GM19372 (cell line): ENCODE measurements around the gene EDARADD.
"Not testable (repeated sequence)": the region's sequence is repeated elsewhere in the genome, so short reads cannot be mapped to it uniquely, and the experiment has no call there.

Experiments
- ATAC-seq: cut with Tn5 transposase; IDR thresholded peaks from one replicate; pipeline ENCODE4 v1.9.1; 2021; ENCODE audit warnings: mild to moderate bottlenecking, low read depth, moderate library complexity; ENCODE audit not compliant: unreplicated experiment

EDARADD gene

DNA sequence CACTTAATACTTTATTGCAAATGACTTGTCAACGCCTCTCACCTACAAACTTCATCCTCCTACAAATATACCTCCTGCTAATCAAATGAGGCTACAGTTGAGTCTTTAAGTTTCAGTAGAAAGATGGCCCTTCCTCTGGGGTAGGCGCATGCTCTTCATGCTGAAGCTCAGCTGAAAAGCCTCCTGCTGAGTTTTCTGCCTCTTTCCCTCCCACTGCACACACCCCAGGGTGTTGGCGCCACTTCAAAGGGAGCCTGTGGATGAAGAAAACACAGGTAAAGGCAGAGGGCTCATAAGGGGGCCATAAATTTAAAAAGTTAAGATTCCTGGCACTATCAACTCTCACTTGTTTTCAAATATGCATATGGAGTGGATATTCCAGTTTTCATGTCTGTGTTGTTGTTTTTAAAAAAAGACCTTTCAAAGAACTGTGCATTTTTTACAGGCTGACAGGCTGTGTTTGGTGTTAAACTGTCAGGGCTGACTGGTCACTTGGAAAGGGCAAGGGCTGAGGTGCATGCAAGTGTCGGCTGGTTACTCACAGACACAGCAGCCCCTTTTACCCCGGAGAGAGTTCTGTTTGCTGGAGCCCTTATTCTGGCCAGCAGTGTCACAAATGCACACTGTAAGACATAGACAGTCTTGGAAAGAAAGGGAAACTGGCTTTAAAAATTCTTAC lies 86.8 kb downstream of the EDARADD start:
- no peak for ATAC-seq

DNA sequence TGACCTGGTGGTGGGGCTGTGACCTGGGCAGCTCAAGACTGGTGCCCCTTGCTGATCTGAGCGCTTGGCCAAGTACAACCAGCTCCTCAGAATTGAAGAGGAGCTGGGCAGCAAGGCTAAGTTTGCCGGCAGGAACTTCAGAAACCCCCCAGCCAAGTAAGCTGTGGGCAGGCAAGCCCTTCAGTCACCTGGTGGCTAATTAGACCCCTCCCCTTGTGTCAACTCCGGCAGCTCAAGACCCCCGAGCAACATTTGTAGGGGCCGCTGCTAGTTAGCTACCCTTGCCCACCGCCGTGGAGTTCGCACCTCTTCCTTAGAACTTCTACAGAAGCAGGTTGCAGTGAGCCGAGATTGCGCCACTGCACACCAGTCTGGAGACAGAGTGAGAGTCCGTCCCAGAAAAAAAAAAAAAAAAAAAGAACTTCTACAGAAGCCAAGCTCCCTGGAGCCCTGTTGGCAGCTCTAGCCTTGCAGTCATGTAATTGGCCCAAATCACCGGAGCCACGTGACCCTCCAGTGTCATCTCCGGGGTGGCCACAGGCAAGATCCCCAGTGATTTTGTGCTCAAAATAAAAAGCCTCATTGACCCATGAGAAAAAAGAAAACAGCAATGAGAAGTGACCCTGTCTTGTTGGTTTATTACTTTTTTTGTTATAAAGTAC lies 90.4 kb downstream of the EDARADD start:
- ATAC-seq = no peak

- ATAC-seq = no peak
Observed at GRCh38 chr1:236486356-236487002, 92.4 kb downstream of the EDARADD start.

DNA sequence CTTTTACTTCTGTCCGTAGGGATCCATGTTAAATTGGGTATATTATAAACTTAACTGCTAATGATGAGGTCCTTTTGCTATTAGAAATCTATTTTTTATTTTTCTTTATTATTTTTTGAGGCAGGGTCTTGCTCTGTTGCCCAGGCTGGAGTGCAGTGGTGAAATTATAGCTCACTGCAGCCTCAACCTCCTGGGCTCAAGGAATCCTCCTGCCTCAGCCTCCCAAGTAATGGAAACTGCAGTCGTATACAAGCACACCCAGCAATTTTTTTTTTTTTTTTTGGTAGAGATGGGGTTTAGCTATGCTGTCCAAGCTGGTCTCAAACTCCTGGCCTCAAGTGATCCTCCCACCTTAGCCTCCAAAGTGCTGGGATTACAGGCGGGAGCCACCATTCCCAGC lies 95.1 kb downstream of the EDARADD start:
- ATAC-seq = not testable (repeated sequence)

- no peak for ATAC-seq
Observed at GRCh38 chr1:236489710-236490377, 95.8 kb downstream of the EDARADD start.

GRCh38 chr1:236491469-236492136 lies 97.5 kb downstream of the EDARADD start:
- ATAC-seq = no peak

GRCh38 chr1:236492378-236492777 lies 98.3 kb downstream of the EDARADD start:
- ATAC-seq = no peak

GRCh38 chr1:236494082-236494481 lies 100.0 kb downstream of the EDARADD start:
- no peak for ATAC-seq

DNA sequence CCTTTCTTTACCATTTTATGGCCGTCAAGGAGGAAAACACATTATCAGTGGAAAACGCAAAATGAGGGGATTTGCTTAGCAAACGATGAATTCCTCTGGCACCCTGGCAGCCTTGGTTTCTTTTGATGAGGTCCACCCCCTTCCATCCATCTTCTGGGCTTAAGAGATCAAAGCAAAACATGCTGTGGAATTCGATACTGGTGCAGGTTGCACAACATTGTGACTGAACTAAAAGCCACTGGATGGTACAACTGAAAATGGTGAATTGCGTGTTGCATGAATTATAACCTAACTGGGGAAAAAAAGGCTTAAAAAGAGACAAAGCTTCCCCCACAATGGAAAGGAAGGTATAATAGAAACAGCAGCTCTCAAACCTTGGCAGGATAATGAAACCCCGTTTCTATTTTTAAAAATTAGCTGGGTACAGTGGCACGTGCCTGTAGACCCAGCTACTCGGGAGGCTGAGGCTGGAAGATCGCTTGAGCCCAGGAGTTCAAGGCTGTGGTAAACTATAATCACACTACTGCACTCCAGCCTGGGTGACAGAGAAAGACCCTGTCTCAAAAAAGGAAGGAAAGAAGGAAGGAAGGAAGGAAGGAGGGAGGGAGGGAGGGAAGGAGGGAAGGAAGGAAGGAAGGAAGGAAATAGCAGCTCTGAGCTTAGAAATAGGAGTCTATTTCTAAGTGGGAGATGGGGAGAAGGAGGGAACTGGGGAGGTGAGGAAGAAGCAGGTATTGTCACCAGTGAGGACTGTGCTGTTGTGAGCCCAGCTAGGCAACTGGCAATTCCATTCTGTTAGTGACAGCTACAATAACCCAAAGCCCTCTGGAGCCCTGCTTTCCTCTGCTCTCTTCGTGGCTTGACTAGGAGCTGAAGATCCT lies 100.7 kb downstream of the EDARADD start:
- no peak for ATAC-seq

DNA sequence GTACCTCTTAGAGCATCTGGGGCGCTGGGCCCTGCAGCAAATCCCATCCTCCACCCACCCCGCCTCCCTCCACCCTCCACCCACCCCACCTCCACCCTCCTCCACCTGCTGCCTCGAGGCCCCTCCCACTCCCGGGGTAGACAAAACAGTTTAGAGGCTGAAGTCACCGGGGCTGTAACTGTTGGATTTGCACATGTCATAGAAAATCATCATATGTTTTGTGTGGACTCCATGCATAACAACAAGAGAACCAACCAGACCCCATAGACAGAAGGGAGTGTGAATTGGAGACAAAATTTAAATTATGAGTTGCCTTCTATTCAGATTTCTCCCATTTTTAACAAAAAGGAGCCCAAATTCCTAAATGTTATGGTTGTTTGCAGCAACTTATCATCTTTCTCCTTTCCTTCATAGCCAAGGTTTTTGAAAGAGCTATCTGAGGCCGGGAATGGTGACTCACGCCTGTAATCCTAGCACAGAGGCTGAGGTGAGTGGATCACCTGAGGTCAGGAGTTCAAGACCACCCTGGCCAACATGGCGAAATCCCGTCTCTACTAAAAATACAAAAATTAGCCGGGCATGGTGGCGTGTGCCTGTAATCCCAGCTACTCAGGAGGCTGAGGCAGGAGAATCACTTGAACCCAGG lies 101.5 kb downstream of the EDARADD start:
- no peak for ATAC-seq

GRCh38 chr1:236497908-236498307 lies 103.8 kb downstream of the EDARADD start:
- no peak for ATAC-seq

DNA sequence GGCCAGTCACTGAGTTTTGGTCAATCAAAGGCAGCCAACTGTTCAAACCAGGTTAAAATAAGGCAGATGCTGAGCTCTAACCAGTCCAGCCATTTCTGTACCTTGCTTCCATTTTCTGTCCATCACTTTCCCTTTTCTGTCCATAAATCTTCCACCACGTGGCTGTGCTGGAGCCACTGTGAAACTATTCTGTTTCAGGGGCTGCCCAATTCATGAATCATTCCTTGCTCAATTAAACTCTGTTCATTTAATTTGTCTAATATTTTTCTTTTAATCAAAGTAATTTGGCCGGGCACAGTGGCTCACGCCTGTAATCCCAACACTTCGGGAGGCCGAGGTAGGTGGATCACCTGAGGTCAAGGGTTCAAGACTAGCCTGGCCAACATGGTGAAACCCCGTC lies 107.0 kb downstream of the EDARADD start:
- no peak for ATAC-seq

DNA sequence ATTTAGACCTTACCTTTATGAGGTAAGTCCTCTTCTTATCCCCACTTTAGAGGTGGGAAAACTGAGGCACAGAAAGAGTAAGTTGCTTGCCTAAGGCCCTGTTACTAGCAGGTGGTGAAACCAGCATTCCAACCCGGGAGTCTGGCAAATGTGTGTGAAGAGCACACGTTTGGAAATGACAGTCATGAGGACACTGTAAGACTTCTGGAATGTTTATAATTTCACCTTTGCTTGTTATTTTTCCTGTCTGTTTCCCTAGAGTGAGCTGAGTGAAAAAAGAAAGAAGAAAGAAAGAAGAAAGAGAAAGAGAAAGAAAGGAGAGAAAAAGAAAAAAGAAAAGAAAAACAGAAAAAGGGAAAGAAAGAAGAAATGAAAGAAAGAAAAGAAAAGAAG lies 108.5 kb downstream of the EDARADD start:
- no peak for ATAC-seq

- no peak for ATAC-seq
Observed at GRCh38 chr1:236502972-236503639, 109.0 kb downstream of the EDARADD start.

DNA sequence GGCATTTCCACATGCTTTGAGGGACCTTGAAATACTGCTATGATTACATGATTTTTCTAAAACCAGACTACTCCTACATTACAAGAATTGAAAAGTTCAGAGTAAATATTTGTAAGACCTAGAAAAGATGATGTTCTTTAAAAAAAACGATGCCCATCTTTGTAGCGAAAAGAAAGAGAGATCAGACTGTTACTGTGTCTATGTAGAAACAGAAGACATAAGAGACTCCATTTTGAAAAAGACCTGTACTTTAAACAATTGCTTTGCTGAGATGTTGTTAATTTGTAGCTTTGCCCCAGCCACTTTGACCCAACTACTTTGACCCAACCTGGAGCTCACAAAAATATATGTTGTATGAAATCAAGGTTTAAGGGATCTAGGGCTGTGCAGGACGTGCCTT lies 110.3 kb downstream of the EDARADD start:
- ATAC-seq = not testable (repeated sequence)

DNA sequence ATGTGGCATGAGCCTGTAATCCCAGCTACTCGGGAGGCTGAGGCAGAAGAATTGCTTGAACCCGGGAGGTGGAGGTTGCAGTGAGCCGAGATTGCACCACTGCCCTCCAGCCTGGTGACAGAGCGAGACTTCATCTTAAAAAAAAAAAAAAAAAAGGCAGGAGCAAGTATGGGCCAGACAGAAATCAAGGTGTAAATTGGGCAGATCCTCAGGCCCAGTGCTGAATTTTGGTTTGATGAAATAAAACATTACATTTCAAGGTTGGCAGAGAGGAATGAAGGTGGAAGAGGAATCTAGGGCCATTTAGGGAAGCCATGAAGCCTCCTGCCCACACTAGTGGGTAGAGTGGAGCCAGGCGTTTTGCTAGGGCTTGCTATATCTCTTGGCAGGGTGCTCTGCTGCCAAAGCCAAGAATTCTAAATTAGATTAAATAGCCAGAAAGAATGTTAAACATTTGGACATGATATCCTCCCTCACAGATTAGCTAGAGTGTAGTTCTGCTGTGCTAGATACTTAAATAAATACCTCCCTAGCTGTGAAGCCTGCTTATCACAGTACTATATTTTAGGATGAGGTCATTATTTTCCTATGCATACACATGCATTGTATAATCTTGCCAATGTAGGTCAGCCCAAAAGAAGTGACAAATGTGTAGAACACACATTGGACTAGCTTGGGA lies 113.1 kb downstream of the EDARADD start:
- ATAC-seq = no peak

- no peak for ATAC-seq
Observed at GRCh38 chr1:236508593-236509027, 114.5 kb downstream of the EDARADD start.

GRCh38 chr1:236509203-236509602 lies 115.1 kb downstream of the EDARADD start:
- no peak for ATAC-seq
